ENCODE measurements around the gene SERGEF.
"Not testable (repeated sequence)": the region's sequence is repeated elsewhere in the genome, so short reads cannot be mapped to it uniquely, and the experiment has no call there.

Gene SERGEF

DNA sequence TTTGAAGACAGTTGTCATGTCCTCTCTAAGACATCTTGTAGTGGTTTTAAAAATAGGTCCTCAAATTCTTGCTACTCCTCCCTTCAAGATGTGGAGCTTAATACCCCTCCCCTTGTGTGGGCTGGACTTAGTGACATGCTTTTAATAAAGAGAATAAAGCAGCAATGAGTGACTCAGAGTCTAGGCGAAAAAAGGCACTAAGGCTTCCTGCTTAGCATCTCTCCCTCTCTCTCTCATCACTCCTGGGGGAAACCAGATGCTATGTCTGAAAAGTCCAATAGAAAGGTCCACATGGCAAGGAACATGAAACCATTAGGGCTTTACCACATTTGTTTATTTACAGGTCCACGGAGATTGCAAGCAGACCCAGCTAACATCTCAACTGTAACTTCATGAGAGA, 11.7 kb downstream of the SERGEF start:
- in situ Hi-C loops (cut with HindIII; ENCODE audit: low sequenced_read_pairs): no loop called here
- TF ChIP-seq, protein P1, sequence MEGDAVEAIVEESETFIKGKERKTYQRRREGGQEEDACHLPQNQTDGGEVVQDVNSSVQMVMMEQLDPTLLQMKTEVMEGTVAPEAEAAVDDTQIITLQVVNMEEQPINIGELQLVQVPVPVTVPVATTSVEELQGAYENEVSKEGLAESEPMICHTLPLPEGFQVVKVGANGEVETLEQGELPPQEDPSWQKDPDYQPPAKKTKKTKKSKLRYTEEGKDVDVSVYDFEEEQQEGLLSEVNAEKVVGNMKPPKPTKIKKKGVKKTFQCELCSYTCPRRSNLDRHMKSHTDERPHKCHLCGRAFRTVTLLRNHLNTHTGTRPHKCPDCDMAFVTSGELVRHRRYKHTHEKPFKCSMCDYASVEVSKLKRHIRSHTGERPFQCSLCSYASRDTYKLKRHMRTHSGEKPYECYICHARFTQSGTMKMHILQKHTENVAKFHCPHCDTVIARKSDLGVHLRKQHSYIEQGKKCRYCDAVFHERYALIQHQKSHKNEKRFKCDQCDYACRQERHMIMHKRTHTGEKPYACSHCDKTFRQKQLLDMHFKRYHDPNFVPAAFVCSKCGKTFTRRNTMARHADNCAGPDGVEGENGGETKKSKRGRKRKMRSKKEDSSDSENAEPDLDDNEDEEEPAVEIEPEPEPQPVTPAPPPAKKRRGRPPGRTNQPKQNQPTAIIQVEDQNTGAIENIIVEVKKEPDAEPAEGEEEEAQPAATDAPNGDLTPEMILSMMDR (IDR thresholded peaks at IDR 0.05; ENCODE audit: low read depth, low read length, missing control alignments): no peak
- no peak for DNase-seq (ENCODE audit: low read depth)

DNA sequence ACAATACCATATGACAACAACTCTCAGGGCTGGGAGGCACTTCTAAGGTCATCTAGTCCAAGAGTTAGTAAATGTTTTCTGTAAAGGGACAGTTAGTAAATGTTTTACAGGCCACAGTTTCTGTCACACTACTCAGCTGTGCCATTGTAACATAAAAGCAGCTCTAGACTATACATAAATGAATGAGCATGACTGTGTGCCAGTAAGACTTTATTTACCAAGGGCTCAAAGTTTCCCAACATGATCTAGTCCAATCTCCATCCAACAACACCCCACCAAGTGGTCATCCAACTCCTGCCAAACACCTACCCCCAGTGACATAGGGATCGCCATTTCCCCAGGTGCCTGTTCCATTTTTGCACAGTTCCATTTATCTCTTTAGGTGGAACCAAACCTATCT, 12.1 kb downstream of the SERGEF start:
- in situ Hi-C loops (cut with HindIII; ENCODE audit: low sequenced_read_pairs): no loop called here
- TF ChIP-seq, protein P1 (IDR thresholded peaks at IDR 0.05; ENCODE audit: low read depth, low read length, missing control alignments): no peak
- DNase-seq (ENCODE audit: low read depth): no peak
- no peak overlapping the region for H3K4me3 ChIP-seq (ENCODE audit: low read depth, low read length)

More for the DNA sequence above, 11.7 kb downstream of the SERGEF start:
- H3K4me3 ChIP-seq (ENCODE audit: low read depth, low read length): no peak overlapping the region

DNA sequence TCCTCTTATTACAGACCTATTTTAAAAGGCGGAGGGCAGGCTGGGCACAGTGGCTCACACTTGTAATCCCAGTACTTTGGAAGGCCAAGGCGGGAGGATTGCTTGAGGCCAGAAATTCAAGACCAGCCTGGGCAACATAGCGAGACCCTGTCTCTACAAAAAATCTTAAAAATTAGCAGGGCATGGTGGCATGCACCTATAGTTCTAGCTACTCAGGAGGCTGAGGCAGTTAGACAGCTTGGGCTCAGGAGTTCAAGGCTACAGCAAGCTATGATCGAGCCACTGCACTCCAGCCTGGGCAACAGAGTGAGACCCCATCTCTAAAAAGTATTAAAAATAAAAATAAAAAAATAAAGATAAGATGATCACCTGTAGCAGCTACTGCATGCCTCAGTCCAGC, 12.7 kb downstream of the SERGEF start:
- H3K4me3 ChIP-seq (ENCODE audit: low read depth, low read length); in situ Hi-C loops (cut with HindIII; ENCODE audit: low sequenced_read_pairs); DNase-seq (ENCODE audit: low read depth): not testable (repeated sequence)

DNA sequence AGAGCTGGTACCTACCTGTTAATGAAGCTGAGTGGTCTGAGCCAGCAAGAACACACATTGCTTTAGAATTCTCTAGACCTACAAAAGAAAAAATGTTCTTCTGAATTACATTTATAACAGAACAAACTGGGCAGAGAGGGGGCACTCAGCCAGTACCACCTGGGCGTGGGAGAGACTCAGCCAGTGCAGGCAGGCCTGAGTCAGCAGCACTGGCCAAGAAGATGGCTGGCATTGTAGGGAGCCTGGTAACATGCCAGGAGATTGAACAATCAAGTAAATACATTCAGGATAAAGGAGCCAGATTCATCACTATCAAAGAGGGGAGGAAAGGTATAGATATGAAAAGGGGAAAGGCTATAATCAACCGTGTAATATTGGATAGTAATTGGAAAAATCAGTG, 19.9 kb downstream of the SERGEF start:
- TF ChIP-seq, protein P1 (IDR thresholded peaks at IDR 0.05; ENCODE audit: low read depth, low read length, missing control alignments): no peak
- in situ Hi-C loops (cut with HindIII; ENCODE audit: low sequenced_read_pairs): no loop called here
- DNase-seq (ENCODE audit: low read depth): no peak
- H3K4me3 ChIP-seq (ENCODE audit: low read depth, low read length): no peak overlapping the region

DNA sequence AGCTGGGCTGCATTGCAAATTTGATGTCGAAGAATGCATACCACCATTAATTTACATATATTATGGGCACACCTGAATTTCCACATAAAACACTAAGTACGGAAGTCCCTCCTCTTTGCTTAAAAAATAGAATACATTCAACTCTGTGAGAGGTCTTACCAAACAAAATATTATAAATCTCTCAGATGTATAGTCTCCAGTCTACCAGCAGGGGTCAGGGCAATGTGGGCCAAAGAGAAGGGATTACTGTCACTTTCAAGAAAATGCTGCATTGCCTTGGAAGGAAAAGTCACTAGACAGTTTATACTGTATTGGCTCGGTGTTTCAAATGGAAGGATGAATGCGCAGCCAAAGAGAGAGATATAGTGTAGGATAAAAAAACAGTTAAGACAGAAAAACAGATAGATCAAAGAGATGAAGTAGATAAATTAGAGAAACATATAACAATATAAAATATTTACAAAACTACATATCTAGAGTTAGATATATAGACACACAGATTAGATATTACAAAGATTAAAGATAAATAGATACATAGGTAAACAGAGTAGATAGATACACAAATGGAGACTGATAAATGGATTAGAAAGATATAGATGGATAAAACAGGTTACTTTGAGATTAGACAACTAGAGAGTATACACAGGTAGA, 20.9 kb downstream of the SERGEF start:
- TF ChIP-seq, protein P1 (IDR thresholded peaks at IDR 0.05; ENCODE audit: low read depth, low read length, missing control alignments): peak; percentile 90
- no peak overlapping the region for H3K4me3 ChIP-seq (ENCODE audit: low read depth, low read length)
- DNase-seq (ENCODE audit: low read depth): peak; percentile 44
- in situ Hi-C loops (cut with HindIII; ENCODE audit: low sequenced_read_pairs): no loop called here

DNA sequence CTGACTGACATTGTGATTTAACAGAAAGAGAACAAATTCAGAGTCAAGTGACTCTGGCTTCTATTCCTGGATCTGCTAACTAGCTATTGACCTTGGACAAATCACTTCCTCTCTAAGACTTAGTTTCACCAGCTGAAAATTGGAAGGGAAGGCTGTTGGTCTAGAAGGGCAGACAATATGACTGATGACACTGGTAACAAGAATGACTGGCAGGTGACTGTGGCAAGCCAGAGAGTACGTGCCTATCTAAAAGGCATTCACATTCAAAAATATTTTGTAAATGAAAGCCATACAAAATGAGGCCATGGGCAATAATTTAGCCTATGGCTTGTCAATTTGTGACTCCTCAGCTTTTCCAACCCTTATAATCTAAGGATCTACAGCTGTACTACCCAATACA, 23.5 kb downstream of the SERGEF start:
- TF ChIP-seq, protein P1 (IDR thresholded peaks at IDR 0.05; ENCODE audit: low read depth, low read length, missing control alignments): no peak
- H3K4me3 ChIP-seq (ENCODE audit: low read depth, low read length): no peak overlapping the region
- no peak for DNase-seq (ENCODE audit: low read depth)
- in situ Hi-C loops (cut with HindIII; ENCODE audit: low sequenced_read_pairs): loop anchor here (10.0 kb wide), 1 partner anchor 255 kb away; the partner anchor contains the start of gene SAA2

DNA sequence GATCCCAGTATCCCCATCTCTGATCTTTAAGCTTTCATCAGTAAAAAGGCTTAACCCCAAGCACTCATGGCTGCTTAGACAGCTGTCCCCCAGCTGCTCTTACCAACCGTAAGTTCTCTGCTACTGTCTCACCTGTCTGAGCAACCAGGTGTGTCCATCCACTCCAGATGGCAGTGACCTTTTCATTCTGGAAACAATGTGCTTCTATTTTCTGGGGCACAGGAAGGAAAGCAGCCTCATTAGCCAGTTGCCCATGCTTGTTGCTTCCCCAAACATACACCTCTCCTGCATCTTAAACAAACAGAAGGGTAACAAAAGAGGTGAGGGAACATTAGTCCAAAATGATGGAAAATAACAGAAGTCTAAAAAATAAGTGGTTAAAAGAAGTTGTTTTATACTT, 24.4 kb downstream of the SERGEF start:
- in situ Hi-C loops (cut with HindIII; ENCODE audit: low sequenced_read_pairs): loop anchor here (10.0 kb wide), 1 partner anchor 256 kb away; the partner anchor contains the start of gene SAA2
- DNase-seq (ENCODE audit: low read depth): no peak
- H3K4me3 ChIP-seq (ENCODE audit: low read depth, low read length): no peak overlapping the region
- TF ChIP-seq, protein P1 (IDR thresholded peaks at IDR 0.05; ENCODE audit: low read depth, low read length, missing control alignments): no peak
